Measurements from ENCODE around the gene LRRTM4.

DNA sequence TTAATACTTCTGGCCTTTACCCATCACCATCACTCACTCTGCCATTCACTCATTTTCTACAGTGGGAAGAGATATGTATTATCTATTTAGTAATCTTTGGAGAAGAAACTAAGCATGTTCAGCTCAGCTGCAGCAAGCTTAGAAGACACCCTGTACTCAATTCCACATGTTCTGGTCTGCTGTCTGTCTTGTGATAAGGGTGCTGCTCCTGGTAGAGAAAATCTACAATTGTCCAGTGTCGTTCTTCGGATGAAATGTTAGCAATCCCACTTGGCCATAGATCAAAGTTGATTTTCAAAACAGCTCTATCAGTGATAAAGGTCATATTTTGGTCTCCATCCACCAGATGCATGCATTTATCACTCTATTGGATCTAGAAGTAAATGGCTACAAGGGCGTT, 337.1 kb downstream of the LRRTM4 start:
- TF ChIP-seq, protein P1, sequence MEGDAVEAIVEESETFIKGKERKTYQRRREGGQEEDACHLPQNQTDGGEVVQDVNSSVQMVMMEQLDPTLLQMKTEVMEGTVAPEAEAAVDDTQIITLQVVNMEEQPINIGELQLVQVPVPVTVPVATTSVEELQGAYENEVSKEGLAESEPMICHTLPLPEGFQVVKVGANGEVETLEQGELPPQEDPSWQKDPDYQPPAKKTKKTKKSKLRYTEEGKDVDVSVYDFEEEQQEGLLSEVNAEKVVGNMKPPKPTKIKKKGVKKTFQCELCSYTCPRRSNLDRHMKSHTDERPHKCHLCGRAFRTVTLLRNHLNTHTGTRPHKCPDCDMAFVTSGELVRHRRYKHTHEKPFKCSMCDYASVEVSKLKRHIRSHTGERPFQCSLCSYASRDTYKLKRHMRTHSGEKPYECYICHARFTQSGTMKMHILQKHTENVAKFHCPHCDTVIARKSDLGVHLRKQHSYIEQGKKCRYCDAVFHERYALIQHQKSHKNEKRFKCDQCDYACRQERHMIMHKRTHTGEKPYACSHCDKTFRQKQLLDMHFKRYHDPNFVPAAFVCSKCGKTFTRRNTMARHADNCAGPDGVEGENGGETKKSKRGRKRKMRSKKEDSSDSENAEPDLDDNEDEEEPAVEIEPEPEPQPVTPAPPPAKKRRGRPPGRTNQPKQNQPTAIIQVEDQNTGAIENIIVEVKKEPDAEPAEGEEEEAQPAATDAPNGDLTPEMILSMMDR (IDR thresholded peaks at IDR 0.05) = no peak
- TF ChIP-seq POLR2AphosphoS5 (IDR thresholded peaks at IDR 0.05) = no peak

Measured in transverse colon (tissue), 4 donors.